ENCODE measurements around the gene TRIM28.
A peak's percentile ranks its signal among the peaks of the same experiment; 100 is the strongest.

Gene TRIM28

GRCh38 chr19:58521651-58522050, 22.2 kb upstream of the TRIM28 start:
- peak overlapping the region; percentile 98 for H3K27ac ChIP-seq
- no peak for TF ChIP-seq CTCF (conservative IDR thresholded peaks at IDR 0.05)

- no peak for TF ChIP-seq CTCF (conservative IDR thresholded peaks at IDR 0.05)
Measured at GRCh38 chr19:58522709-58523108, 21.2 kb upstream of the TRIM28 start.

GRCh38 chr19:58529405-58529804, 14.5 kb upstream of the TRIM28 start:
- H3K27ac ChIP-seq = no peak overlapping the region
- TF ChIP-seq CTCF (conservative IDR thresholded peaks at IDR 0.05) = no peak

More at GRCh38 chr19:58522709-58523108, 21.2 kb upstream of the TRIM28 start:
- no peak overlapping the region for H3K27ac ChIP-seq

- TF ChIP-seq CTCF (conservative IDR thresholded peaks at IDR 0.05) = no peak
- no peak overlapping the region for H3K27ac ChIP-seq
Measured at GRCh38 chr19:58531034-58531840, 12.6 kb upstream of the TRIM28 start.

GRCh38 chr19:58535857-58536256, 8.0 kb upstream of the TRIM28 start:
- no peak for TF ChIP-seq CTCF (conservative IDR thresholded peaks at IDR 0.05)
- H3K27ac ChIP-seq = no peak overlapping the region

GRCh38 chr19:58536852-58537798, 6.7 kb upstream of the TRIM28 start:
- H3K27ac ChIP-seq = no peak overlapping the region
- no peak for TF ChIP-seq CTCF (conservative IDR thresholded peaks at IDR 0.05)
